Umbilical cord (tissue), 2 donors: ENCODE results near the gene DOCK9. TPM values are rescaled to one million over a fixed set of nuclear protein-coding genes. Genes with fewer than 3 reads are reported as not detected.
A peak's percentile ranks its signal among the peaks of the same experiment; 100 is the strongest.

Experiments
- DNase-seq: peaks from one replicate; pipeline ENCODE4 v3.0.0-alpha.2; 2015; ENCODE audit warnings: low spot score
- total RNA-seq: library from RNA; depleted of rRNA; stranded (reverse); fragments of >200 nt; gene quantifications from one replicate; pipeline ENCODE4 v1.2.3, GENCODE V29; 2014; ENCODE audit warnings: low replicate concordance; ENCODE audit not compliant: insufficient read depth

DOCK9 gene
- total RNA-seq, 1 donor from 2014 or later, result 37.8 TPM

DNA sequence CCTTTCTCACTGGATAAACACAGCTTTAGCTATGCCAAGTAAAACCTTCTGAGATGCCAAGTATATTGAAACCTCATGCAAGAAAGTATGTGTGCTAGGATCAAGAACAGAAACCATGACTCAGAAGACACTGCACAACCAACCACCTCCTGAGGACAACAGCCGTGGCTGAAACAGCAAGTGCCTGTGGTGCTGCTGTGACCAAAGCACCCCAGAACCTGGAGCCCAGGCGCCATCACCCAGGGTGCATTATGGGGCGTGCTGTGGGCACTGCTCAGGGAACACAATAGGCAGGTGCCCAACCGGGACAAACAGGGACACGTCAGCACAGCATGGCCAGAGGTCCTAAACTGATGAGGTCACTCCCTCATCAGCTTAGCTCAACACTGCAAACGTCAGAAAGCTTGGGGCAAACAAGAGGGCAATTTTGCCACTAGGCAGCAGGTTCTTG is 124.1 kb downstream of the DOCK9 start:
- DNase-seq, result no peak

DNA sequence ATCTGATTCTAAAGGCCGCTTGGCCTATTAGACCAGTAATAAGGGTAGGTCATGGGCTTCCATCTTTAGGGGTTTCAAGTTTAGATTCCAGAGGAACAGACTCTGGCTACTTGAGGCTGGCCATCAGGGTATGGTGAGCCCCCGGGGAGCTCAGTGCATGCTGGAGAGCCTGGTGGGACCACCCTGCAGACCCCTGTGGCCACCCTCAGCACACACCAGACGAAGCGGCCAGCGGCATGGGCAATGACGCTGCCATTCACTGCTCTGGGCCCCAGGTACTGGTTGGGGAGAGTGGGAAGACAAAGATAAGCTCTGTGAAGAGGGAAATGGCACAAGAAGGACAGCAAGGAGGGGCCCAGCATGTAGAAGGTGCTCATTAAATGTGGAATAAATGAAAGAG is 126.6 kb downstream of the DOCK9 start:
- no peak for DNase-seq

DNA sequence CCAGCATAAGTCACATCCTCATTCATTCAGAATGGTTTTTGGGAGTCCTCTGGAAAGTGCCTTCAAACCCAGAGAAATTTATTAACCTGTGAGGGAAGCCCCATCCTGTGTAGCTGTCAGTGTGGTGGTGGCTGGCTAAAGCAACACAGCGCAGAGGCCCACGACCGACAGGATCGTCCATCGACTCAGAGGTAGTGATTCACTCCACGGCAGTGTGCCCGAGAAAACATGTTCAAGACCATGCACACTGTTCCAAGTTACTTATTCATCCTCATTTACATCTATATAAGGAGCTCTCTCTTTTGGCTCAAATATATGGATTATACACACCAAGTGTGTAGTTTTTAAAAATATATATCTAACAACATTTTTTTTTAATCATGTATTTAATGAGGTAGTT is 129.1 kb downstream of the DOCK9 start:
- no peak for DNase-seq

DNA sequence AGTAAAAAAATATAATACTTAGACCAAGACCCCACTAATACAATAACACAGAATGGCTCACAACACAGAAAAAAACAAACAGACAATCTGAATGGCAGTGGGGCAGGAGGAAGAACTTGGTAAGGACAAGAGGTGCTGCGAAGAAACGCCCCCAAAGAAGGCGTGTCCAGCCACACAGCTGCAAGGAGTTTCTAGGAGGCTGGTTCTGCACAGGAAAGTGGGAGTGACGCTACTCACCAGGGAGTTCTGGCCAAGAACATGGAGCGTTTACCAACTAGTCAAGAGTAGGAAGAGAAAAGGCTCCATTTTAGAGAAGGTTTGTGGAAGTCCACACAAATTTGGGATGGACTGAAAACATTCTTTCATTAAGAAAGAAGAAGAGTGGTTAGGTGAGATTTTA is 130.1 kb downstream of the DOCK9 start:
- DNase-seq, result no peak

DNA sequence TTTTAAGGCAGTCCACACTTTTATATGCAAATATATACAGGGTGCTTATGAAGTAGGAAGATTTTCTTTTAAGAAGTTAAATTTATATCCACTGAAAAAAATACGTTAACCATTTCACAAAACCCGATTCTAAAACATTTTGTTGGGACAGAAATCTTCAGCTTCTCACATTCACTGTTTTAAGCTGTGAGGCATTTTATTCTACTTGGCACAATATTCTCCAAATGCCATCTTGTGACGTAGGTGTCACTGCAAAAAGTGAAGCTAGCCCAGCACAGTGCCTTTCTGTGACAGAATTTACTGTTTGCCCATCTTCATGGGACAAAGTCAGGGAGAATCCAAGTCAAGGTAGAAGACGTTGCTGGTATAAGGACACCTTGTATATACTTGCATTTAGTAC is 130.9 kb downstream of the DOCK9 start:
- DNase-seq, result no peak

DNA sequence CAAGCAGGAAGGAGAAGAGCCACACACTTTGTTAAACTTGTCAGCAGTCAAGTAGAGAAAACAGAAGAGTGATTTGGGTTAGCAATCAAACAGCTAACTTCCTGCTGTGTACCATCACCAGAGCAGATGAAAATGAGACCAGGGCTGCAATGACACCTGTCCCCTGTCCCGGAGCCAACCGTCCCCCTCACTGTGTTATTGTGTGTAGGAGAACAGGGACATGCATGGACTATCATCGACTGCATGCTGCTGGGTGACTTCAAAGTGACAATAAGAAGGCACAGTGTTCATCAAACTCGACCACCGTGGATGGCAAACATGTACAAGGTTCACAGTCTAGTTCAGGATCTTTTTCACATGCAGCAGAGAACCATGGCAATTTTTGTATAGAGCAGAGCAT is 131.3 kb downstream of the DOCK9 start:
- no peak for DNase-seq

DNA sequence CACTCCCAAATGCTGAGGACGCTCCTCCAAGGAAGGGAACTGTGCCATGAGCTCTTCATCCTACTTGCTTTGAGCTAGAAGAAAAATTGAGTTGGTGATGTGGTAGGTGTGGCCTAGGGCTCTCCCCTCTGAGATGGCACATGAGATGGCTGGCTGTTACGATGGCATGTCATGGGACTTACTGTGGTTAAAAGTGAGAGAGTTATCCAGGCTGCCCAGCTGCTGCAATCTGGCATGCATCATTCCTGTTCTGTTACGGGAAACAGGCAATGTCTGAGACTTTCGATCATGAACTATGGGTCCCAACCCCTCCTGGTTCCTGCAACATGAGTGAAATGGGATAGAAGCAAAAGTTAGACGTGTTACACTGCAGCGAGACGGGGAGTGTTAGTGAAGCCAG is 132.1 kb downstream of the DOCK9 start:
- no peak for DNase-seq

DNA sequence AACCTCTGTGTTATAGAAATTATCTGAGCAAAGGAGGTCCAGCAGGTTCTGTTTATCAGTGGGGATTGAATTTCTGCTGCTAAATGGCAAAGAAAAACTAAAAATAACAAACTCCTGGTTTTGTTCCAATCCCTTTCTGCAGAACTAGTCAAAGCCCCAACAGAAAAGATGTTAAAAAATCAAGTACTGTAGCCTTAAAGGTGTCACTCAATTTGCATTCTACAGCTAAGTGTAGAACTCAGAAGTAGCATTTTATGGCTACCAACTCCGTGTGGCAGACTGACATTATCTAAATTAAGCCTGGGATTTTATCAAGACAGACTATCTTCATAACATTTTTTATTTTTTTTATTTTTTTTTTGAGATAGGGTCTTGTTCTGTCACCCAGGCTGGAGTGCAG is 133.8 kb downstream of the DOCK9 start:
- DNase-seq, result no peak

DNA sequence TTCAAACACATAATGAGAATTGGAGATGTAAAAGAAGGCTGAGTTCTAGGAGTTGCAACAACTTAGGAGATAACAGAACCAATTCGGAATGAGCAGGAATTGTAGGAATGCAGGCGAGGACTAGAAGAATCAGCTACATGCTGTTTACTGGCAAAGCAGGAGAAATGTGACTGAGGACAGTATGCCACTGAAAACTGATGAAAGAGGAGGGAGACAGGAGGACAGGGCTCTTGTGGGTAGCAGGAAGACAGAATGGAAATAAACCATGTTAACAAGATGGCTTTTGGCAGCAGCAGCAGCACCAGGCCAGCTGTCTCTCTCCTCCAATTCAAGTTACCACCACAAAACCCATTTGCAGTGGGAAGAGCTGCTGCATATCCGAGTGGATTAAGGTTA is 134.4 kb downstream of the DOCK9 start:
- peak; percentile 7 for DNase-seq

DNA sequence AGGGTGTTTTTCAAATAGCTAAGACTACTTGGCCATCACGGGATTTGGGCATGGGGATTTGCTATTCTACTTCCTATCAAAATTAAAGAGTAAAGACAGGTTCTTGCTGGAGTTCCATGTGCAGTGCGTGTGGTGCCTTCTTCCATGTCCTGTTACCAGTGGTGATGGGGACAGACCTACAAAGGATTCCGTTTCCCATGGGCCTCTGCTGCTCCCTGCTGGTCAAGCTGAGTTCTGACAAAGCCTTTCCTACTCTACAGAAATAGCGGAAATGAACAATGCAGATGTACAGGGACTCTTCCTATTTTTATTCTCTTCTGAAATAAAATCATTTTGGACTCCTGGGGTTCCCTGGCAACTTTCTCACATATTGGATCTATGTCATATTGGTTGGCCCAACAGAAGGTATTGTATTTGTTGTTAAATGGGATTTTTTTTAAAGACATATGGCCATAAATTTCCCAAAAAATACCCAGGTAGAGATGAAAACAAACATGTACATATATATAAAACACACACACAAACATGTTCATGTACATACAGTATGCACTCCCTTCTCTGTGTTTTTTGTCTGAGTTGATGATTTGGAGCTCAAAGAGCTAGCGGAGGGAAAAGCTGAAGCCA is 134.9 kb downstream of the DOCK9 start:
- peak; percentile 73 for DNase-seq

DNA sequence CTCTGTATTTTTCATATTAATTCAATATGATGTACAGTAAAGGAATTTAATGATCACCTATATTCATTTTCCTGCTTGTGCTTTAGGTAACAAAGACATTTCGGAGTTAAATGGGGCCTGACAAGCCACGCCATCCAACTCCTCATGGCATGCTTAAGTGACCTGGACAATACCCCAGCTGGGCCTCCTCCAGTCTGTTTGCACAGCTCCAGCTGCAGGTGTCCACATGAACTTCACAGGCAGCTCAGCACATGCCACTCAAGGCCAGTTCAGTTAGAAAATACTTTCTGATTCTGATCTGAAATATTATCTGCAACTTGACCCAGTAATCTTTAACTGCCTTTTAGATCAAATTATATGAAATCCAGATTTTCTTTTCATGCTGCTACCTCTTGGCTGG is 135.8 kb downstream of the DOCK9 start:
- no peak for DNase-seq

DNA sequence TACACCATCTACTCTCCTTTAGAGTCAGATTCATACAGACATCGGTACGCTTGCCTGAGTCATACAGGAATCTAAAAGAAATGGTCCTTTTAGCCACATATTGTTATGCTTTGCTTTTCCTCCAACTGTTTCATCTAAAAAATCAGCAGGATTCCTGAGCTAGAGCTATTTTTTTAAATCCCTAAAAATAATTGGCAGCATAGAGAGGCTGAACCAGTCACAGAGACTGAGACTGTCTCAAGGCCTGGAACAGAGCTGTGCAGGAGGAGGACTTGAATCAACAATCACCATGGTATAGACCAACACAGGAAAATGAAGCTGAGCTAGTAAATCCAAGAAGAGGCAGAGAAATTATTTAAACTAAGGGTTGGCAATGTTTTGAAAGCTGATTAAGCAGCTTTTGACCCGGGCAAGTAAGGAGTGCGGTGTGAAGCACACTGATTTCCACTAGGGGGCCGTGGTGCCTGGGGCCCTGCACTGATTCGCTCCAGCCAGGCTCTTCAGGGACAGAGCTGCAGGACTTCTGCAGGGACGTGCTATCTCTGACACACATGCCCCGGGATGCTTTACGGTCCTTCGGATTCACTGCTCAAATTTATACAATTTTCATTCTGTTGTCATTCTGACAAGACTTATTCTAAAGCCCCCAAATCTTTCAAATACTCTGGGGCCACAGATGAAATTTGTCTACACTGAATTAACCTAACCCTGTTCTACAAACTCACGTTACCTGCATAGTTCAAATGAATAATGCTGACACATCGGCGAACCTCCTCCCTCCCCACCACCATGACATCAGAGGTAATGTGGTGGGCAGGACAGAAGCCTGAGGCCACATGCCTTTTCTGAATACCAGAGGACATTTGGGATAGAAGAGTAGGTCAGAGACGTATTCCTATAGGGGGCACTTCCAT is 137.8 kb downstream of the DOCK9 start:
- peak; percentile 59 for DNase-seq

DNA sequence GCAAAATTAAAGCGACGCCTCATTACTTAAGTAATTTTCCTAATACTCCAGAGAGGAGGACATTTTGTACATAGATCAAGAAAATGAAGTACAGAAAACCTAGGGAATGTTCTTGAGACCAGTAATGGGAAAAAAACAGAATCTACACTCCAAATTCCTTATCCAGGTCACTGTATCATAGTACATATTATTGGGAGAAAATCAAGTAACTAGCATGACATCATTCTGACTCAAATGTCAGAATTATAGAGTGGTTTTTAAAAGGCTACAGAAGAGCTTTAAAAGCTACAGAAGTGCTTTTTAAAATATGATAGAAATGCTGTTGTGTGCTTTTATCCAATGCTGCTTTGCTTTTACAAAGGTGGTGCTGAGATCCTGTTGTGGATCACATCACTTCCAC is 139.1 kb downstream of the DOCK9 start:
- DNase-seq, result peak; percentile 27

DNA sequence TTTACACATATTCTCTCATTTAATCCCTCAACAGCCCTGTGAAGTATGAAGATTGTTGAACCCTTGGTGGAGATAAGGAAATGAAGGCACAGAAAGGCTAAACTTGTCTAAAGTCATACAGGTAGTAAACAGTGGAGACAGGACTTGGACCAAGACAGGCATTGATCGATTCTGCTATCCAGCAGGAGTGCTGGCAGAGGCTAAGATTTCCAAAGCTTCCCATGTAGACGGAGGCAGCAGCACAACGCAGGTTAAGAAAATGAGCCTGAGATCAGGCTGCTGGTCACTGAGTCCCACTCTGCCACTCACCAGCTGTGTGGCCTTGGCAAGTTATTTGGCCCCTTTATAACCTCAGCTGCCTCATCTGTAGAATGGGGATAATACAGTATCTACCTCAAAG is 140.0 kb downstream of the DOCK9 start:
- DNase-seq, result no peak

DNA sequence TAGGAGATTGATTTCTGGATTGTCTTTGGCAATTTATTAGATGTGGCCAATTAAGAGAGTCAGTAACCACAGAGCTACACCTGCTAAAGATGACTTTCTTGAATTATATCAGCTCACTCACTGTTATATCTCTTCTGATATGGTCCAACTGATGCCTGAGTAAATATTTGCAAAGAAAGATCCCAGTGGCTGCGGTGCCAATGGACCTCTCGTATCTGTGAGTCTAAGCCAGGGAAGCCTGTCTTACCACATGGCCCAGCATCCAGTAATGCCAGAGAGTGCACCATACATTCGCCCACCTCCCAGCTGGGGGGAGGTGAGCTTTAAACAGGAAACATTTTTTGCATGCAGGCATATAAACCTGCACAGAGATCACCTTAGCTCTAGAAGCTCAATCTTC is 142.7 kb downstream of the DOCK9 start:
- DNase-seq, result no peak

DNA sequence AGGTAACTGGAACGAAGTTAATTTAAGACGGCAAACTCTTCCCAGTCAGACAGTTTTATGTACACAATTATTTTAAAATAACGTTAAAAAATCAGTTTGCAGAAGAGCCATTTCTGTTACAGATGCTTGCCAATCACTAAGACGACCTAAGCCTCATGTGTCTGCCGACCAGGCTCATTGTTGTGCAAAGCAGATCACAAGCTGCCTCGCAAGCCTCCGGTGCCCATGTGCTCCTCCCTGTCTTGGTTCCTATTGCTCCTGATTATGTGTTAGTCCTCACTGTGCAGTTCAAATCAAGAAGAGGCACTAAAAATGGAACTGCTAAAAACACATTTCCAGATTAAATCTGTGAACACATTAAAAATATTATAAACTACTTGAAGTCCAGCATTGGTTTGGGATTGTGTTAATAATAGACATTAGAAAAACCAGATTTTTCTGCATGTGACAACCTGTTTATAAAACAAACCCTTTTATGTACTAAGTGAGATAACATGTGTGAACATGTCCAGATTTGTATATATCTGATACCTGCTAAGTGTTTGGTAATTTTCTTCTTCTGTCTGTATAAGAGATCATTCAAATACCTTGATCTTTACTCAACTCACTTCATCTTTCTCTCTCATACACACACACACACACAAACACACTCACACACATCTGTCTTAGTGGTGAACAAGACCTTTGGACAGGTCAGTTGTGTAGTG is 143.5 kb downstream of the DOCK9 start:
- DNase-seq, result peak; percentile 19

DNA sequence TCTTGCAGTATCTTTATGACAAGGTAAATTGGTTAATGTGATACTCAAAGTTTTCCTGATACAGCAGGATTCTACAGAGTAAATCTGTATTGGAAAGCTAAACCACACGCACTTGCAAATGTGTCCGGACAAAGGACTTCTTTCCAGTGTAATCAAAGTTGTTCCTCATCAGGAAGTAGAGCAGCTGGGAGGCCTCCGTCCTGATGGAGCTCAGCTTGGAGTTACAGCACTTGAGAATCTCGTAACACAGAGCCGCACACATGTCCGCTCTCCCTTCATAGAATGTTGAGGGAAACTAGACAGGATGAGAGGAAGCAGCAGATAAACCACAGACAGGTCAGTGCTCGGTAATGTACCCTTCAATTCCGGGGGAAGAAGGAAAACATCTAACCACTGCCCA is 146.6 kb downstream of the DOCK9 start:
- no peak for DNase-seq

DNA sequence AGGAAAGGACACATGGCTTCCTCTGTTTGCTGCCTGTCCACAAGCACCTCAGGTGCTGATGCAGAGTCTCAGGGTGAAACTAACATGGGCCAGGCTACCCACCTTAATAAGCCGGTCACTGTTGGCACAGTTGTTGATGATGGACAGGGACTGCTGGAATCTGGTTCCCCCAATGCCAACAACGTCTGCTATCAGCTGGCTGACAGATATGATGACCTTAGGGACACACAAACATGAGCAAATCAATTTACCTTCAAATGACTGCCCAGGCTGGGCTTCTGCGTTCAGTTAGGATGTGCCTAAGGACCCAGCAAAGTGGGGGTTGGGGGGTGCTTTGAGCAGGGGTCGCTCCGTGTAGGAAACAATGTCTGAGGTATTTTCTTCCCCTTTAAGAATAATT is 148.3 kb downstream of the DOCK9 start:
- DNase-seq, result no peak

DNA sequence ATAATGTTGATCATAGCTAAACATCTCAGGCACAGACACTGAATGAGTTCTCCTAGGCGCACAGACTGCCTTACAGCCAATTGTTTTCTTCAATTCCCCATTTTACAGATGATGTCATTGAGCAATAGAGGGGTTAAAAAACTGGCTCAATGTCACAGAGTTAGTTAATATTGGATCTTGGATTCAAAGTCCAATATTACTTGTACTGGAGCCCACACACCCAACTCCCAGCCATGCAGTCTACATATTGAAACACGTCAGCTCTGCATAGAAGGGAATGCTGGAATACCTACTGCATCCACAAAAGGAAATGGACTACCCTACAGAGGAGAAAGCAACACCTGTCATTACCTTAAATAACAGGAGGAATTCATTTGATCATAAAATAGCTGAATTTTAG is 149.2 kb downstream of the DOCK9 start:
- DNase-seq, result no peak

DNA sequence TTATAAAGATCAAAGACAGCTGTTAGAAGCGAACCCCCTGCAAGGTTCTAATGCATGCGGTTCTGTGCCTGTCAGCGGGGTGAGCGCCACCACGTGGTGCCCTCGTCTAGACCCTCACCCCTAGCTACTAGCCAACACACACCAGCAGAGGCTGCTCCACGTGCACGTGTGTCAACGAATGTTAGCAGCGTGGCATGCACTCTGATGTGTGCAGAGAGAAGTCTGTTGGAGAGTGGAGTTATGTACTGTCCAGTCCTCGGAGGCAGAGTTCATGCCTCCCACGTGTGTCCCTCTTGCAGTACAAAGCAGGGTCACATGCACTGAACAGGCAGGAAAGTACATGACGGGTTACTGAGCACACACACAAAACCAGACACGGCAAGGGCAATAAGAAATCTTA is 150.4 kb downstream of the DOCK9 start:
- no peak for DNase-seq

DNA sequence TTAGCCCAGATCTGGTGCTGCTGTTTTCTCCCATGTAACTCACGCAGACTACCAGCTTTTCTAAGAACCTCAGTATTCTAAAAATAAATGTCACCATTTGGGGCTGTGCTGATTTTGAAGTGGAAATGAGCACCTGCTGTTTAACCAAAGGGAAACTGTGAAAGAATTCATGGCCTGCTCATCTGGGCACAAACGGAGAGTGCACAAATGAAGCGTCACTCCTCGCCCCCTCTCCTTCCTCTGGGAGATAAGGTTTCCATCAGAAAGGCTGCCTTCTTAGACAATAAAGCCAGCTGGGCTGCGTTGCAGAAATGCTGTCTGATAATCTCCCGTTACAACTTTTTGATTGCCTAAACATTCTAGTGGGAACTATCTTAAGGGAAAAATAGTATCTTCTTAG is 151.7 kb downstream of the DOCK9 start:
- DNase-seq, result no peak

DNA sequence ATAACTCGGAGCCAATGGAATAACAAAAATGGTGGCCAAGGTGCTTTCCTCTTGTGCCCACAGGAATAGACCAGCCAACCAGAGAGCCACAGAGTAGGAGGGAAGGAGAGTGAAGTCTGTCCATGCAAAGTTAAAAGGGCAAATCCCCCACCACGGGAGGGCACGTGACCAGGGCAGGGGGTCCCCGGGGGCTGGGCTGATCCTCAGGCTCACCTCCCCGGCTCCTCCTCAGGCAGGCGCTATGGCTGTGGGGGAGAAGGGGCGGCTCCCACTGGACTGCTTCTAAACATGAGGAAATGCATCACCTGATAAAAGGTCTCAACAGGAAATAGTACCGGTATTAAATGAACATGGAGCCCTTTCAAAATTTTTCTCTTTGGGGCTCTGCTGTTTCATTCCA is 152.2 kb downstream of the DOCK9 start:
- no peak for DNase-seq
